Stromal cell of bone marrow (primary cell): Measurements from ENCODE around the gene PARP9.

Experiments
- DNase-seq: peaks from one replicate; pipeline ENCODE4 v3.0.0-alpha.2; 2012; ENCODE audit warnings: low read depth

The PARP9 gene

GRCh38 chr3:122484985-122485384 is 79.1 kb downstream of the PARP9 start:
- DNase-seq, result no peak

GRCh38 chr3:122481390-122481789 is 82.7 kb downstream of the PARP9 start:
- no peak for DNase-seq
